SK-N-SH treated with all-trans-retinoic acid at 6 μM for 48 hours (cell line): ENCODE measurements around the gene MYT1.

Source experiments
- CREB5 ChIP-seq: fragments of 250-450 bp; sonication (Bioruptor Pico); IDR thresholded peaks from 2 replicates; pipeline ENCODE4 v1.5.1; 2020; ENCODE audit warnings: low read depth, mild to moderate bottlenecking, moderate library complexity
- ESRRG ChIP-seq: fragments of 250-450 bp; sonication (Bioruptor Pico); IDR thresholded peaks from 2 replicates; pipeline ENCODE4 v1.6.1; 2021; ENCODE audit warnings: mild to moderate bottlenecking
- ISL1 ChIP-seq: fragments of 250-450 bp; sonication (Bioruptor Pico); IDR thresholded peaks from 2 replicates; pipeline ENCODE4 v2.1.2; 2022; ENCODE audit warnings: mild to moderate bottlenecking, moderate library complexity
- PPARA ChIP-seq: fragments of 250-450 bp; sonication (Bioruptor Pico); IDR thresholded peaks from 2 replicates; pipeline ENCODE4 v1.5.0; 2020; ENCODE audit warnings: mild to moderate bottlenecking, borderline replicate concordance
- TCF4 ChIP-seq: fragments of 250-450 bp; sonication (Bioruptor Pico); IDR thresholded peaks from 2 replicates; pipeline ENCODE4 v1.8.0; 2021; ENCODE audit warnings: mild to moderate bottlenecking, moderate library complexity, borderline replicate concordance
- TSHZ2 ChIP-seq: fragments of 250-450 bp; sonication (Bioruptor Pico); IDR thresholded peaks from 2 replicates; pipeline ENCODE4 v1.5.0; 2020; ENCODE audit warnings: mild to moderate bottlenecking, moderate library complexity
- ZNF565 ChIP-seq: fragments of 450-650 bp; formaldehyde crosslinking; conservative IDR thresholded peaks from 2 replicates; pipeline ENCODE4 v1.5.0; 2020; ENCODE audit warnings: low read depth, mild to moderate bottlenecking, moderate library complexity
- ZNF8 ChIP-seq: fragments of 450-650 bp; formaldehyde crosslinking; IDR thresholded peaks from 2 replicates; pipeline ENCODE4 v1.5.0; 2020; ENCODE audit warnings: mild to moderate bottlenecking, moderate library complexity

GRCh38 chr20:64180673-64181072 is 16.4 kb downstream of the MYT1 start:
- TF ChIP-seq CREB5 (CRISPR knock-in tag) (no peak), TSHZ2 (CRISPR knock-in tag) (no peak), ESRRG (CRISPR knock-in tag) (no peak), ZNF8 (CRISPR knock-in tag) (no peak), PPARA (CRISPR knock-in tag) (no peak), ISL1 (CRISPR knock-in tag) (no peak), TCF4 (CRISPR knock-in tag) (no peak), ZNF565 (CRISPR knock-in tag) (no peak)
